GM12891 (cell line): ENCODE results near the gene TBCD.

Source experiments
- POLR2A ChIP-seq: IDR thresholded peaks from 2 replicates; pipeline ENCODE4 v1.6.1; 2011; ENCODE audit warnings: low read depth, low read length, control low read depth
- POLR2AphosphoS5 ChIP-seq: IDR thresholded peaks from 2 replicates; pipeline ENCODE4 v1.6.1; 2011; ENCODE audit warnings: low read depth, low read length, control low read depth
- POU2F2 ChIP-seq: IDR thresholded peaks from 2 replicates; pipeline ENCODE4 v1.6.1; 2011; ENCODE audit warnings: low read depth, mild to moderate bottlenecking, control low read depth, low read length, moderate library complexity
- TAF1 ChIP-seq: IDR thresholded peaks from 2 replicates; pipeline ENCODE4 v1.6.1; 2011; ENCODE audit warnings: low read depth, low read length, control low read depth

DNA sequence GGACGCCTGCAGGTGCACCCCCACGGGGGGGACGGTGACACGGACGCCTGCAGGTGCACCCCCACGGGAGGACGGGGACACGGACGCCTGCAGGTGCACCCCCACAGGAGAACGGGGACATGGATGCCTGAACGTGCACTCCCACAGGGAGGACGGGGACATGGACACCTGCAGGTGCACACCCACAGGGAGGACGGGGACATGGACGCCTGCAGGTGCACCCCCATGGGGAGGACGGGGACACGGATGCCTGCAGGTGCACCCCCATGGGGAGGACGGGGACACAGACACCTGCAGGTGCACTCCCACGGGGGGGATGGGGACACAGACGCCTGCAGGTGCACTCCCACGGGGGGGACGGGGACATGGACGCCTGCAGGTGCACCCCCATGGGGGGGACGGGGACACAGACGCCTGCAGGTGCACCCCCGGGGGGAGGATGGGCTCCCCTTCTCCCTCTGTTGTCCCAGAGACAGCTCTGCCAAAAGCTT is 213.0 kb downstream of the TBCD start:
- TF ChIP-seq TAF1 = no peak
- TF ChIP-seq POLR2A = no peak
- TF ChIP-seq POU2F2 = no peak
- no peak for TF ChIP-seq POLR2AphosphoS5
